ENCODE results near the gene ARL4A. TPM values are rescaled to one million over a fixed set of nuclear protein-coding genes. Genes with fewer than 3 reads are reported as not detected.

ARL4A gene
- total and polyA plus RNA-seq, 9 of the 15 experiments (the other 6 are each of a cell fraction or from before 2014, with no cell fraction given), result 118 to 688 (median 172) TPM

DNA sequence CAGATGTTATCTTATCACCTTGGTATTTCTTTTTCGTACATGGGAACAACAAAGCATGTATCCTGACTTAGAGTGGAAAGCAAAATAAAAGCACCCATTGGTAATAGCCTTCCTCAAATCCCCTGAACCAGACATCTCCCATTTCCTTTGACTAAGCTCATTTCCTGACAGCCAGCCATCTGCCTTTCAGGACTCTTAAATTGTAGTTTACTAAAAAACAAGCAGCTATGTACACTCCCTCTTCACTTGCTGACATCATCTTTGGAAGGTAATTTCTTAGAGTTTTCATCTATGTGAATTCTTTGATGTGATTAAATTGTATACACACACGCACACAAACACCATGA lies 40.7 kb downstream of the ARL4A start (continued):
- no peak for TF ChIP-seq ETS1 (conservative IDR thresholded peaks at IDR 0.05; ENCODE audit: control insufficient read depth, low read depth, low read length)

- Histone ChIP-seq H3K36me3 (ENCODE audit: control insufficient read depth, insufficient read depth, low read length) (no peaks in the 10 kb centered on the region), H3K9ac (ENCODE audit: insufficient read depth in 1 of 2, low read depth in 2 of 2, low read length in 2 of 2) (peak overlapping the region; percentile 61 to 72; a peak in 3 of 4 replicates), H3K4me3 (no peak overlapping the region), H3K27me3 (ENCODE audit: control insufficient read depth in 2 of 2, insufficient read depth in 2 of 2, low read length in 2 of 2) (no peaks in the 10 kb centered on the region), H4K20me1 (replicated peaks; ENCODE audit: control insufficient read depth, insufficient read depth, low read length) (no peaks in the 10 kb centered on the region), H3K79me2 (ENCODE audit: control insufficient read depth, insufficient read depth, low read length) (peaks cover 61% of the 10 kb centered on the region), H2AFZ (ENCODE audit: low read depth, low read length) (no peak overlapping the region), H3K4me2 (ENCODE audit: insufficient read depth, low read length) (peak overlapping the region; percentile 69), H3K9me1 (ENCODE audit: control insufficient read depth, insufficient read depth, low read length) (no peaks in the 10 kb centered on the region), H3K4me1 (replicated peaks in 1 of 2; ENCODE audit: control insufficient read depth in 2 of 2, insufficient read depth in 2 of 2, low read length in 2 of 2) (peaks cover 8 to 62% of the 10 kb centered on the region in 2 experiments), H3K27ac (ENCODE audit: extremely low read depth, low read depth, low read length) (peak overlapping the region; percentile 95), H3K9me3 (replicated peaks; ENCODE audit: control insufficient read depth, insufficient read depth, low read depth, low read length) (no peaks in the 10 kb centered on the region; the same call in 1 of the 2 replicates)
- ATAC-seq (peak; percentile 71), DNase-seq (ENCODE audit: extremely low read depth in 1 of 4, low spot score in 3 of 4) (peak; percentile 80 to 98 (median 82)), FAIRE-seq (peak; percentile 95)
- CTCF ChIA-PET (ENCODE audit: low intra/inter-chr PET ratio), result no interaction called here
- intact Hi-C loops (cut with micrococcal nuclease) (no loop called here), in situ Hi-C loops (cut with MboI) (no loop called here)
- BruUV-seq (replicated peaks), result no TSS peak
- POLR2A ChIA-PET, result interaction anchor here (1.3 to 4.6 kb wide), 2 partner anchors 12 to 111 kb away, joined by 8 to 52 read pairs; no protein-coding TSS in a partner anchor
- 4% methylated on average over 7 of the region's 7 CpGs for WGBS (ENCODE audit: insufficient coverage, low coverage, missing lambda C conversion rate)
- peak; percentile 98 for TF ChIP-seq ZNF766 (CRISPR knock-in tag; conservative IDR thresholded peaks at IDR 0.05)
- peak; percentile 76 for TF ChIP-seq RNF2 (IDR thresholded peaks at IDR 0.05)
- TF ChIP-seq HDAC2 (IDR thresholded peaks at IDR 0.05), result peak; percentile 41; the same call in 1 of the 2 replicates
- TF ChIP-seq, protein P1, sequence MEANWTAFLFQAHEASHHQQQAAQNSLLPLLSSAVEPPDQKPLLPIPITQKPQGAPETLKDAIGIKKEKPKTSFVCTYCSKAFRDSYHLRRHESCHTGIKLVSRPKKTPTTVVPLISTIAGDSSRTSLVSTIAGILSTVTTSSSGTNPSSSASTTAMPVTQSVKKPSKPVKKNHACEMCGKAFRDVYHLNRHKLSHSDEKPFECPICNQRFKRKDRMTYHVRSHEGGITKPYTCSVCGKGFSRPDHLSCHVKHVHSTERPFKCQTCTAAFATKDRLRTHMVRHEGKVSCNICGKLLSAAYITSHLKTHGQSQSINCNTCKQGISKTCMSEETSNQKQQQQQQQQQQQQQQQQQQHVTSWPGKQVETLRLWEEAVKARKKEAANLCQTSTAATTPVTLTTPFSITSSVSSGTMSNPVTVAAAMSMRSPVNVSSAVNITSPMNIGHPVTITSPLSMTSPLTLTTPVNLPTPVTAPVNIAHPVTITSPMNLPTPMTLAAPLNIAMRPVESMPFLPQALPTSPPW (CRISPR knock-in tag; IDR thresholded peaks at IDR 0.05), result peak; percentile 63
- peak; percentile 91 for TF ChIP-seq MYNN (IDR thresholded peaks at IDR 0.05)
- no peak for TF ChIP-seq MYNN (CRISPR knock-in tag; IDR thresholded peaks at IDR 0.05)
- peak; percentile 79 for TF ChIP-seq DPF2 (IDR thresholded peaks at IDR 0.05)
- no peak for TF ChIP-seq FOS (IDR thresholded peaks at IDR 0.05; ENCODE audit: extremely low read depth, insufficient read length)
- TF ChIP-seq DACH1 (IDR thresholded peaks at IDR 0.05; ENCODE audit: partially characterized antibody), result peak; percentile 96
- TF ChIP-seq ZNF589 (CRISPR knock-in tag; IDR thresholded peaks at IDR 0.05; ENCODE audit: low read depth), result peak; percentile 65; the same call in 1 of the 2 replicates
- no peak for TF ChIP-seq ZNF184 (CRISPR knock-in tag; IDR thresholded peaks at IDR 0.05)
- TF ChIP-seq NFIC (IDR thresholded peaks at IDR 0.05), result peak; percentile 99
Observed at GRCh38 chr7:12729112-12729511, 41.7 kb downstream of the ARL4A start.
